ENCODE results near the gene TUBA8.
"Not testable (repeated sequence)": the region's sequence is repeated elsewhere in the genome, so short reads cannot be mapped to it uniquely, and the experiment has no call there.

The TUBA8 gene

DNA sequence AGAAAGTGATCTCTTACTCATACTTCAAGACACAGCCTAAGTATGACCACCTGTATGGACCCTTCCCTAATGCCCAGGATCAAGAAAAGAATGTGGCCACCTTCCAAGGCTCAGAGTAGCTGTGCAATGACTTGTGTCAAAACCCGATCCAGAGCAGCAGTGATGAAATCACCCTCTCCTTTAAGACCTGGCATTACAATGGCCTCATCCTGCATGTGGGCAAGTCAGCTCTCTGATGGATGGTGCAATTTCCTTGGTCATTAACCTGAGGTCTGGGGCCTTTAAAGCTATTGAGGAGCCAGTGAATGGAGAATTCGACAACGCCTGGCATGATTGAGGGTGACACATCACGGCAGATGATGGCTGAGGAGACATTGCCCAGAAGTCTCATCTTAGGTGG lies 9.1 kb upstream of the TUBA8 start:
- H3K9me2 ChIP-seq (replicated peaks; ENCODE audit: insufficient read depth, low read length), result no peaks in the 10 kb centered on the region
- H3K4me3 ChIP-seq (ENCODE audit: insufficient read depth, low read length, poor library complexity, severe bottlenecking), result no peak overlapping the region
- H4K20me1 ChIP-seq (ENCODE audit: low read depth, low read length), result no peaks in the 10 kb centered on the region
- no peak overlapping the region for H2AFZ ChIP-seq (ENCODE audit: low read depth, low read length, severe bottlenecking)
- H3K36me3 ChIP-seq (ENCODE audit: low read length), result no peaks in the 10 kb centered on the region
- no peaks in the 10 kb centered on the region for H3K27me3 ChIP-seq (ENCODE audit: low read length)
- no peaks in the 10 kb centered on the region for H3K79me2 ChIP-seq (ENCODE audit: insufficient read depth, low read length)
- H3F3A ChIP-seq (ENCODE audit: insufficient read depth), result no peaks in the 10 kb centered on the region
- H3K27ac ChIP-seq (ENCODE audit: low read depth, low read length), result no peak overlapping the region
- H3K9me3 ChIP-seq (ENCODE audit: insufficient read depth, low read length), result no peaks in the 10 kb centered on the region
- no peak overlapping the region for H3K9ac ChIP-seq (ENCODE audit: low read length)
- TF ChIP-seq CTCF (IDR thresholded peaks at IDR 0.05; ENCODE audit: insufficient read depth, low read length, poor library complexity, severe bottlenecking) (no peak), EZH2phosphoT487 (conservative IDR thresholded peaks at IDR 0.05; ENCODE audit: low read length) (no peak)
- no peak overlapping the region for H3K4me2 ChIP-seq (ENCODE audit: low read depth, low read length, poor library complexity, severe bottlenecking)

GRCh38 chr22:18103527-18104269 lies 6.9 kb upstream of the TUBA8 start:
- no peak overlapping the region for H3K9ac ChIP-seq (ENCODE audit: low read length)
- no peaks in the 10 kb centered on the region for H3K27me3 ChIP-seq (ENCODE audit: low read length)
- no peak for TF ChIP-seq EZH2phosphoT487 (conservative IDR thresholded peaks at IDR 0.05; ENCODE audit: low read length)
- no peak overlapping the region for H2AFZ ChIP-seq (ENCODE audit: low read depth, low read length, severe bottlenecking)
- H3K9me2 ChIP-seq (replicated peaks; ENCODE audit: insufficient read depth, low read length), result no peaks in the 10 kb centered on the region
- H4K20me1 ChIP-seq (ENCODE audit: low read depth, low read length), result no peaks in the 10 kb centered on the region
- no peaks in the 10 kb centered on the region for H3K79me2 ChIP-seq (ENCODE audit: insufficient read depth, low read length)
- no peak overlapping the region for H3K27ac ChIP-seq (ENCODE audit: low read depth, low read length)
- H3K4me2 ChIP-seq (ENCODE audit: low read depth, low read length, poor library complexity, severe bottlenecking), result no peak overlapping the region
- no peaks in the 10 kb centered on the region for H3F3A ChIP-seq (ENCODE audit: insufficient read depth)
- H3K4me3 ChIP-seq (ENCODE audit: insufficient read depth, low read length, poor library complexity, severe bottlenecking), result no peak overlapping the region
- H3K9me3 ChIP-seq (ENCODE audit: insufficient read depth, low read length), result no peaks in the 10 kb centered on the region
- no peaks in the 10 kb centered on the region for H3K36me3 ChIP-seq (ENCODE audit: low read length)

GRCh38 chr22:18104566-18104965 lies 6.0 kb upstream of the TUBA8 start:
- Histone ChIP-seq H3K9me2 (replicated peaks; ENCODE audit: insufficient read depth, low read length) (no peaks in the 10 kb centered on the region), H3F3A (ENCODE audit: insufficient read depth) (no peaks in the 10 kb centered on the region), H3K36me3 (ENCODE audit: low read length) (no peaks in the 10 kb centered on the region), H3K4me3 (ENCODE audit: insufficient read depth, low read length, poor library complexity, severe bottlenecking) (no peak overlapping the region), H3K27ac (ENCODE audit: low read depth, low read length) (no peak overlapping the region), H3K4me2 (ENCODE audit: low read depth, low read length, poor library complexity, severe bottlenecking) (no peak overlapping the region), H3K79me2 (ENCODE audit: insufficient read depth, low read length) (no peaks in the 10 kb centered on the region), H4K20me1 (ENCODE audit: low read depth, low read length) (no peaks in the 10 kb centered on the region), H2AFZ (ENCODE audit: low read depth, low read length, severe bottlenecking) (no peak overlapping the region), H3K9me3 (ENCODE audit: insufficient read depth, low read length) (no peaks in the 10 kb centered on the region), H3K27me3 (ENCODE audit: low read length) (no peaks in the 10 kb centered on the region), H3K9ac (ENCODE audit: low read length) (no peak overlapping the region)
- no peak for TF ChIP-seq EZH2phosphoT487 (conservative IDR thresholded peaks at IDR 0.05; ENCODE audit: low read length)
- no peak for TF ChIP-seq CTCF (IDR thresholded peaks at IDR 0.05; ENCODE audit: insufficient read depth, low read length, poor library complexity, severe bottlenecking)

GRCh38 chr22:18105981-18106380 lies 4.6 kb upstream of the TUBA8 start:
- not testable (repeated sequence) for H3K4me2 ChIP-seq (ENCODE audit: low read depth, low read length, poor library complexity, severe bottlenecking); H3K27ac ChIP-seq (ENCODE audit: low read depth, low read length); H3K9me3 ChIP-seq (ENCODE audit: insufficient read depth, low read length); H3K9me2 ChIP-seq (replicated peaks; ENCODE audit: insufficient read depth, low read length); H4K20me1 ChIP-seq (ENCODE audit: low read depth, low read length); H2AFZ ChIP-seq (ENCODE audit: low read depth, low read length, severe bottlenecking); H3K4me3 ChIP-seq (ENCODE audit: insufficient read depth, low read length, poor library complexity, severe bottlenecking); H3K36me3 ChIP-seq (ENCODE audit: low read length); H3K27me3 ChIP-seq (ENCODE audit: low read length); H3K79me2 ChIP-seq (ENCODE audit: insufficient read depth, low read length); H3F3A ChIP-seq (ENCODE audit: insufficient read depth); H3K9ac ChIP-seq (ENCODE audit: low read length)

DNA sequence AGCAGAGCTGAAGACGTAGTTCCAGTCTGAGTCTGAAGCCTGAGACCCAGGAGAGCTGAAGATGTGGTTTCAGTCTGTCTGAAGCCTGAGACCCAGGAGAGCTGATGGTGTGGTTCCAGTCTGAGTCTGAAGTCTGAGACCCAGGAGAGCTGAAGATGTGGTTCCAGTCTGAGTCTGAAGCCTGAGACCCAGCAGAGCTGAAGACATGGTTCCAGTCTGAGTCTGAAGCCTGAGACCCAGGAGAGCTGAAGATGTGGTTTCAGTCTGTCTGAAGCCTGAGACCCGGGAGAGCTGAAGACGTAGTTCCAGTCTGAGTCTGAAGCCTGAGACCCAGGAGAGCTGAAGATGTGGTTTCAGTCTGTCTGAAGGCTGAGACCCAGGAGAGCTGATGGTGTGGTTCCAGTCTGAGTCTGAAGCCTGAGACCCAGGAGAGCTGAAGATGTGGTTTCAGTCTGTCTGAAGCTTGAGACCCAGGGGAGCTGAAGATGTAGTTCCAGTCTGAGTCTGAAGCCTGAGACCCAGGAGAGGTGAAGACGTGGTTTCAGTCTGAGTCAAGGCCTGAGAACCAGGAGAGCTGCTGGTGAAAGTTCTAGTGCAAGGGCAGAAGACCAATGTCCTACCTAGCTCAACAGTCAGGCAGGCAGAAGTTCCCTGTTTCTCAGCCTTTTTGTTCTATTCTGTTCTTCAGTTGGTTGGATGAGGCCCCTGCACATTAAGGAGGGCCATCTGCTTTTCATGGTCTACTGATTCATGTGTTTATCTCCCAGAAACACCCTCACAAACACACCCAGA lies 3.9 kb upstream of the TUBA8 start:
- H3K4me3 ChIP-seq (ENCODE audit: insufficient read depth, low read length, poor library complexity, severe bottlenecking); H3K4me2 ChIP-seq (ENCODE audit: low read depth, low read length, poor library complexity, severe bottlenecking); H3K27ac ChIP-seq (ENCODE audit: low read depth, low read length); H3K9ac ChIP-seq (ENCODE audit: low read length); H3K9me2 ChIP-seq (replicated peaks; ENCODE audit: insufficient read depth, low read length); H3K9me3 ChIP-seq (ENCODE audit: insufficient read depth, low read length); H3K27me3 ChIP-seq (ENCODE audit: low read length); H2AFZ ChIP-seq (ENCODE audit: low read depth, low read length, severe bottlenecking); H3K36me3 ChIP-seq (ENCODE audit: low read length); H4K20me1 ChIP-seq (ENCODE audit: low read depth, low read length); H3F3A ChIP-seq (ENCODE audit: insufficient read depth); H3K79me2 ChIP-seq (ENCODE audit: insufficient read depth, low read length): not testable (repeated sequence)
